Posterior vena cava (tissue), 2 donors: Measurements from ENCODE around the gene PROM1. TPM values are rescaled to one million over a fixed set of nuclear protein-coding genes. Genes with fewer than 3 reads are reported as not detected.

Experiments used
- DNase-seq: peaks from one replicate; pipeline ENCODE4 v3.0.0-alpha.2; 2020; ENCODE audit warnings: low spot score
- intact Hi-C, 2 donors: fragments of 100-400 bp; cut with DNase I; formaldehyde crosslinking; loops; one replicate each; pipeline versions ENCODE4 v1.14.1 to v1.14.2; 2022 to 2023
- long read RNA-seq, 2 donors: library from polyadenylated mRNA; unstranded; transcript quantifications; one replicate each; pipeline ENCODE4 v2.0.0, GENCODE V29; 2020 to 2021
- total RNA-seq, 2 donors: library from RNA; stranded (reverse); fragmentation: NEBNext Ultra II Directional; extraction: Animal tissue kit (Norgen Biotek cat#: 25700); gene quantifications; one replicate each; pipeline ENCODE4 v1.2.1, GENCODE V29; 2021
- donor health status: DM: yes; HTN: yes; CAD: no.
- donor health status: DM: yes; HTN: yes; CAD: no.

Gene PROM1, protein sequence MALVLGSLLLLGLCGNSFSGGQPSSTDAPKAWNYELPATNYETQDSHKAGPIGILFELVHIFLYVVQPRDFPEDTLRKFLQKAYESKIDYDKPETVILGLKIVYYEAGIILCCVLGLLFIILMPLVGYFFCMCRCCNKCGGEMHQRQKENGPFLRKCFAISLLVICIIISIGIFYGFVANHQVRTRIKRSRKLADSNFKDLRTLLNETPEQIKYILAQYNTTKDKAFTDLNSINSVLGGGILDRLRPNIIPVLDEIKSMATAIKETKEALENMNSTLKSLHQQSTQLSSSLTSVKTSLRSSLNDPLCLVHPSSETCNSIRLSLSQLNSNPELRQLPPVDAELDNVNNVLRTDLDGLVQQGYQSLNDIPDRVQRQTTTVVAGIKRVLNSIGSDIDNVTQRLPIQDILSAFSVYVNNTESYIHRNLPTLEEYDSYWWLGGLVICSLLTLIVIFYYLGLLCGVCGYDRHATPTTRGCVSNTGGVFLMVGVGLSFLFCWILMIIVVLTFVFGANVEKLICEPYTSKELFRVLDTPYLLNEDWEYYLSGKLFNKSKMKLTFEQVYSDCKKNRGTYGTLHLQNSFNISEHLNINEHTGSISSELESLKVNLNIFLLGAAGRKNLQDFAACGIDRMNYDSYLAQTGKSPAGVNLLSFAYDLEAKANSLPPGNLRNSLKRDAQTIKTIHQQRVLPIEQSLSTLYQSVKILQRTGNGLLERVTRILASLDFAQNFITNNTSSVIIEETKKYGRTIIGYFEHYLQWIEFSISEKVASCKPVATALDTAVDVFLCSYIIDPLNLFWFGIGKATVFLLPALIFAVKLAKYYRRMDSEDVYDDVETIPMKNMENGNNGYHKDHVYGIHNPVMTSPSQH
- under 1 TPM in 1 of 2 donors, not detected in 1; 0.43 TPM for total RNA-seq
- long read RNA-seq, donor 1, result 0 reads
- long read RNA-seq, donor 2, result 0 reads

DNA sequence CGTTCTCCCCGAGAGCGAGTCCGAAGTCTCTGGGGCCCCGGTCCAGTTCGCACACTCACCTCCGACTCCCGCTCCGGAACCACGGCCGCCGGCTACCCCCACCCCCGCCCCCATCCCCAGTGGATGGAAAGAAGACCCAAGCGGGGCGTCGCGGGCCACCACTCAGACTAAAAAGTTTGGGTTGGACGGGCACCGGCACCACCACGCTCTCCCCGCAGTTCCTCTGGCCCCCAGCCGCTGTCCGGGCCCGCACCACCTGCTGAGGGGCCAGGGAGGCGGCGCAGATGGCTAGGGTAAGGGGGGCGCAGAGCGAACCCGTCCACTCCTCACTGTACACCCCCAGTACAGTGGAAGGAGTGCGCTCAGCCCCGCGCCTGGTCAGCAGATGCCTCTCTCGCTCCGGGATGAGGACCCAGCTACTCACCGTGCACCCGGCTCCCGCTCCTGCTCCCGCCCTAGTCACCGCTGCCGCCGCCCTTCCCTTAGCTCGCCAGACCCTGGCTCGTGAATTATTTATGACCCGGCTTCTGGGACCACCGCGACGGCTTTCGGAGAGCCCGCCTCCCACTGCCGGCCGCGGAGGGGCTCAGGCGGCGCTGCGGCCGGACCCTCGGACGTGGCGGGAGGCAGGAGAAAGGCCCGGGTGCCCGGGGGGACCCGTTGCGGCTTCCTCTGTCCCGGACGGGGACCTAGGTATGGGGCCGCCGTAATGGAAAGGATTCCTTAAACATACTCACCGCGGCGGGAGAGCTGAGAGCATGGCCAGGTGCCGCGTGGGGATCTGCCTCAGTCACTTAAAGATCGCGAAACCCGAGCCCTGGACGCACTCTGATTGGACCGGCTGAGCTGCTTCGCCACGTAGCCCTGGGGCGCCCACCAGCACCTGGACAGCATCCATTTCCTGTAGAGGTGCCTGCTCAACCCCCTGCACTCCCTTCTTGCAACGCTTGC is at the start of gene PROM1:
Gene PROM1 (minus strand): TSS at position 783 of the 951 bp plus-strand sequence. CDS start 8,117 bp downstream, outside the sequence.
- intact Hi-C loops, result no loop called here
- no peak for DNase-seq

DNA sequence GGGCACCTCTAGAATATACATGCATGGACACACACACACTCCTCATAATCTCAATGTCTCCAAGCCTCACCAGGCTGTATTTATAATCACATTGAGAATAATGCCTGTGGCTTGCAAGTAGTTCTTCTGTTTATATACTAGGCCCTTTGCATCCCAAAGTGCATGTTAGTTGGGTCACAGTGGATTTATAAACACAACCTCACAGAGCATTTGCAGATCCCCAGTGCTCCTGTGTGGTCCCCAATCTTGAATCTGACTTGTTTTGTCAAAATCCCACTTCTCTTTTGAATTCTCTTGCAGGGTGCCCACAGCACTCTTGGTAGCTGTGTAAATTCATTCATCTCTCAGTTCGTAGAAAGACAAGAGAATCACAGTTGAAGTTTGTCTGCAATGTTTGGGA is 49.6 kb upstream of the PROM1 start:
- DNase-seq, result no peak

DNA sequence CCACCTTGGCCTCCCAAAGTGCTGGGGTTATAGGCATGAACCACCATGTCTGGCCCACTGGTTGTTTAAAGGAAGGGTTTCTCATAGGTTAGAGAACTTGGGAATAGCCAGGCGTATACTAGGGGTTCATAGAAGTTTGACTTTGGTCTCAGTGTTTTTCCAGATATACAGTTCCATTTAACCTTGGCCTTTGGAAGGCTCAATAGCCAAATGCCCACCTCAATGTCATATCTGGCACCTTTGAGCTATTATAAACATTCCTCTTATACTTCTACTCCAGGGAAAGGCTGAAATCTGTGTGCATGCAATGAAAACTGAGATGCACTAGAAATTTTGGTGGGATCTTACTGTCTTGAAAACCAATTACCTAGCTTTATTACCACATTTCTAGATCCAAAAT is 47.5 kb upstream of the PROM1 start:
- DNase-seq, result no peak
- intact Hi-C loops, result no loop called here

More for the DNA sequence above, 49.6 kb upstream of the PROM1 start:
- intact Hi-C loops, result no loop called here

GRCh38 chr4:16129336-16129735 is 45.5 kb upstream of the PROM1 start:
- intact Hi-C loops, result no loop called here
- no peak for DNase-seq

GRCh38 chr4:16126714-16127113 is 42.9 kb upstream of the PROM1 start:
- no peak for DNase-seq
- intact Hi-C loops, result no loop called here

DNA sequence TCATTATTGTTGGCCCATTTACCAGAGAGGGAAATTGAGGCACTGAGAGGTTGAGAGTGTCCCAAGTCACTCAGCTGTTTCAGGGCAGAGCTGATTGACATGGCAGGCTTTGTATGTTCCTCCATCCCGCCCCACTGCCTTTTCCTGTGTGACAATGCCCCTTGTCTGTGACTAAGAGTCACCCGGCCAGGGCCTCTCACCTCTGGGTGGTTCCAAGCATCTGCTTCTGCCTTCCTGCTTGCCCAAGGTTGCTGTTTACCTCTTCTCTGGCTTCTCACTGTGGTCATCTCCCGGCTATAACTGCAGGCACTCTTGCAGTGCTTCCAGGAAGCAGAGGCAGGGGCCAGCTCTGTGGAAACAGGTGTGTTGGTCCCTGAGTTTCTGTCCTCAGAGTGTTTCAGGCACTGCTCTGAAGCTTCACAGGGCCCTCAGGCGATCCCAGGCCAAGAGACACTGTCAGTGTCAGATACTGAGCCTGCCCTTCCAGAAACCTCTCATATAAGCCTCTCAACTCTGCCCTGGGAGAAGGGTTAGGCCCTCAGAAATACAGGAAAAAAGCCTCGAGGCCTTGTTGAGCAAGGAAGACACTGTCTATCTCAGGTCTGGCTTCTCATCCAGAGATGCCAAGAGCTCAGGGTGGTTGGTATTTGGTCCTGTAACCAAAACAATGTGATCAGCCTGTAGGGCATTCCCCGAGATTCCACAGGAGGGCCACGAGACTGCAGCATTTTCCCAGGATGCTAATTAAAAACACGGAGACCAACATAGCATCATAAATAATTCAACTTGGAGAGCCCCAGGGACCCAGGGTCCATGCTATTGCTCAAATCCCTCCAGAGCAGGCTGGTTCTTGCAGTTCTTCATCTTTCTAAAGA is 42.0 kb upstream of the PROM1 start:
- intact Hi-C loops, result no loop called here
- DNase-seq, result no peak

DNA sequence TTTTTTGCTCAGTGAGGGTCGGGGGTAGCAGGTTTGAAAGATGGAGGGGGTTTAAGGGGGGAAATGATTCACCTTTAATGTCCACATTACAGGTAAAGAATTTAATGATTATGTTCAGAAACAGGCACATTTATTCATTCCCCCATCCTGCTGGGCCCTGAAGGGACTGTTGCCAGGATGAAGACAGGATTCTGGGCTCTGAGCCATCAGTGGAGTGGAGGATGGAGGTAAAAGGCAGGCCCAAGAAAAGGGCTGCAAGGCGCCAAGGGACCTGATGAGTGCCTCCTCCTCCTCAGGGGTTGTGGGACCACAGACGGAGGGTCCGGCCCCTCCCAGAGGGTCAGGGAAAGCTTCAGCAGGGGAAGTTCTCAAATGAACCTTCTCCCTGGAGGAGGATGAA is 40.4 kb upstream of the PROM1 start:
- intact Hi-C loops, result no loop called here
- no peak for DNase-seq

GRCh38 chr4:16123356-16124084 is 39.7 kb upstream of the PROM1 start:
- intact Hi-C loops, result no loop called here
- no peak for DNase-seq

- no peak for DNase-seq
- intact Hi-C loops, result no loop called here
These were observed 39.0 kb upstream of the PROM1 start for GRCh38 chr4:16122784-16123183.

DNA sequence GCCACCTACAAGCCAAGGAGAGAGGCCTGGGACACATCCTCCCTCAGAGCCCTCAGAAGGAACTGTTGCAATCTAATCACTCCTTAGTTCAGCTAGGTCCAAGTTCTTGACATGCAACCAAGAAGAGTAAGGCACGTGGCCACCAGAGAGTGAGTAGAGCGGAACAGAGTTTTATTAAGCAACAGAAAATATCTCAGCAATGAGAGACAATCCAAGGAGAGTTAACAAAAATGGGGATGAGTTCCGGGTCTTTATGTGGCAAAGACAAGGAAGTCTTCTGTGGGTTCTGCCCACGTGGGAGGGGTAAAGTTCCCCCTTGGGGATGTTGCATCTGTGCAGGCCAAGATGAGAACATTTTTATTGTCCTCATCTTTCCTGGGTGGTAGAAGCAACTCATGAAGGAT is 38.5 kb upstream of the PROM1 start:
- intact Hi-C loops, result no loop called here
- DNase-seq, result no peak

GRCh38 chr4:16120720-16121119 is 36.9 kb upstream of the PROM1 start:
- intact Hi-C loops, result no loop called here
- no peak for DNase-seq

GRCh38 chr4:16119981-16120380 is 36.2 kb upstream of the PROM1 start:
- DNase-seq, result no peak
- intact Hi-C loops, result no loop called here

- intact Hi-C loops, result no loop called here
- DNase-seq, result no peak
These were observed 34.3 kb upstream of the PROM1 start for GRCh38 chr4:16118090-16118489.

- intact Hi-C loops, result no loop called here
- DNase-seq, result no peak
These were observed 33.3 kb upstream of the PROM1 start for GRCh38 chr4:16117164-16117563.

GRCh38 chr4:16116493-16116990 is 32.7 kb upstream of the PROM1 start:
- no peak for DNase-seq
- intact Hi-C loops, result no loop called here

DNA sequence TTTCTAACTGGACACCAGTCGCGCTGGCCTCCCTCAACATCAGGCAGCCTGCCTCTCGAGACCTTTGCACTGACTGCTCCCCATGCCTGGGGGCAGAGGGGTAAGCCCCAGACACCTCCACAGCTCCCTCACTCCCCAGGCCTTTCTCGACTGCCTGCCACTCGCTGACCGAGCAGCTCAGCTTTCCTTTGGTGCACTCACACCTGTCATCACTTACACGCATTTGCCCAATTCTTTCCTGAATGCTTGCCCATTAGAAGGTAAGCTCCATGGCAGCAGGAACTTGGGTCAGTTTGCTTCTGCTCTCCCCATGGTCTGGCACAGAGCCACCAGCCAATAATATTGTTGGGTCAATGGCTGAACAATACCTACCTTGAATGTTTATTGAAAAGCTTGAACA is 32.2 kb upstream of the PROM1 start:
- intact Hi-C loops, result no loop called here
- no peak for DNase-seq

- intact Hi-C loops, result no loop called here
- DNase-seq, result no peak
These were observed 30.7 kb upstream of the PROM1 start for GRCh38 chr4:16114546-16114945.

DNA sequence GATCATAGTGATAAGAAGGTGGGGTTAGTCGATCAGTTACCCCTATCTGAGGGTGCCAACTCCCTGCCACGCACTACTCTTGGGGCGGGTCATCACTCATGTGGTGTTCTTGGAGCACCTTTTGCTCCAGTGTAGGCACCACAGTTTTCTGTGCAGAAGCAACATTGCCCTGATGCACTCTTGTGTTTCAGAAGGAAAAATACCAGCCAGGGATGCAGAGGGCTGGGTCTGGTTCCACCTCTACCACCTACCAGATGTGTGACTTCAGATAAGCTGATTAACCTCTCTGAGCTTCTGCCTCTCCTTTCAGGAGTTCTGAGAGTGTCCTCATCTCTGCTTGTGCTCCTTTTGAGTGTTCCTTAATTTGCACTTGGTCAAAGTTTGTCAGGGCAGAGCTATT is 29.9 kb upstream of the PROM1 start:
- no peak for DNase-seq
- intact Hi-C loops, result no loop called here
